GM18502 (cell line): ENCODE data around the gene IQCE.

Experiments
- ATAC-seq: cut with Tn5 transposase; IDR thresholded peaks from one replicate; pipeline ENCODE4 v1.9.1; 2021; ENCODE audit warnings: mild to moderate bottlenecking; ENCODE audit not compliant: unreplicated experiment, poor library complexity

IQCE gene

GRCh38 chr7:2558629-2559282 lies at the start of gene IQCE:
Gene IQCE (plus strand): TSS chr7:2558979. CDS start chr7:2559182, 203 bp downstream.
- peak; percentile 63 for ATAC-seq

- ATAC-seq: no peak
Measured at GRCh38 chr7:2509298-2509906, 49.4 kb upstream of the IQCE start.

- ATAC-seq: no peak
Measured at GRCh38 chr7:2510130-2510776, 48.5 kb upstream of the IQCE start.

GRCh38 chr7:2510909-2511768 lies 47.6 kb upstream of the IQCE start:
- no peak for ATAC-seq

- ATAC-seq: no peak
Measured at GRCh38 chr7:2511769-2512168, 47.0 kb upstream of the IQCE start.

- ATAC-seq: no peak
Measured at GRCh38 chr7:2512179-2512661, 46.6 kb upstream of the IQCE start.

GRCh38 chr7:2512713-2513112 lies 46.1 kb upstream of the IQCE start:
- no peak for ATAC-seq

- ATAC-seq: no peak
Measured at GRCh38 chr7:2513702-2514101, 45.1 kb upstream of the IQCE start.

- no peak for ATAC-seq
Measured at GRCh38 chr7:2514473-2515423, 44.0 kb upstream of the IQCE start.

- ATAC-seq: no peak
Measured at GRCh38 chr7:2515424-2516193, 43.2 kb upstream of the IQCE start.

- no peak for ATAC-seq
Measured at GRCh38 chr7:2516194-2516555, 42.6 kb upstream of the IQCE start.

- no peak for ATAC-seq
Measured at GRCh38 chr7:2517026-2517425, 41.8 kb upstream of the IQCE start.

- no peak for ATAC-seq
Measured at GRCh38 chr7:2517678-2518507, 40.9 kb upstream of the IQCE start.

GRCh38 chr7:2518737-2519118 lies 40.1 kb upstream of the IQCE start:
- no peak for ATAC-seq

- peak; percentile 89 for ATAC-seq
Measured at GRCh38 chr7:2519119-2519930, 39.5 kb upstream of the IQCE start, which contains the start of gene LFNG. Gene LFNG (plus strand): TSS chr7:2519774. CDS start chr7:2519862, 88 bp downstream.

- no peak for ATAC-seq
Measured at GRCh38 chr7:2520131-2520760, 38.5 kb upstream of the IQCE start.
